ENCODE measurements around the gene TSEN2. TPM values are rescaled to one million over a fixed set of nuclear protein-coding genes. Genes with fewer than 3 reads are reported as not detected.
"Not testable (repeated sequence)": the region's sequence is repeated elsewhere in the genome, so short reads cannot be mapped to it uniquely, and the experiment has no call there.

Gene TSEN2
- polyA plus RNA-seq, 4 donors: 4.6 to 14.8 (median 8.5) TPM

DNA sequence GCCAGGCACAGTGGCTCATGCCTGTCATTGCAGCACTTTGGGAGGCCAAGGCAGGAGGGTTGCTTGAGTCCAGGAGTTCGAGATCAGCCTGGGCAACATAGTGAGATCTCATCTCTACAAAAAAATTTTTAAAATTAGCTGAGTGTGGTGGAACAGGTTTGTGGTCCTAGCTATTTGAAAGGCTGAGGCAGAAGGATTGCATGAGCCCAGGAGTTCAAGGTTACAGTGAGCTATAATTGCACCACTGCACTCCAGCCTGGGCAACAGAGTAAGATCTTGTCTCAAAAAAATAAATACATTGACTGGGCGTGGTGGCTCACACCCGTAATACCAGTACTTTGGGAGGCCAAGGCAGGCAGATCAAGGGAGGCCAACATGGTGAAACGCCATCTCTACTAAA is 26.9 kb upstream of the TSEN2 start:
- not testable (repeated sequence) for H3K27me3 ChIP-seq (ENCODE audit: control insufficient read depth in 3 of 3, insufficient read depth in 3 of 3, low read length in 3 of 3); H3K36me3 ChIP-seq (ENCODE audit: control insufficient read depth in 3 of 3, insufficient read depth in 2 of 3, low read depth in 1 of 3, low read length in 3 of 3); DNase-seq; H3K4me3 ChIP-seq (ENCODE audit: low read depth in 1 of 3, low read length in 3 of 3); H3K27ac ChIP-seq (ENCODE audit: low read depth in 1 of 3, low read length in 2 of 3); FAIRE-seq; H3K9me3 ChIP-seq (ENCODE audit: control insufficient read depth in 2 of 2, insufficient read depth in 1 of 2, low read depth in 1 of 2, low read length in 1 of 2)
- peaks cover 0 to 29% (median 2%) of the 10 kb centered on the region in 3 donors for H3K4me1 ChIP-seq (ENCODE audit: control insufficient read depth in 3 of 3, insufficient read depth in 2 of 3, low read depth in 1 of 3, low read length in 2 of 3)
- WGBS, 3 donors: 75 to 85% (median 80%) methylated on average over 4 of the region's 4 CpGs

DNA sequence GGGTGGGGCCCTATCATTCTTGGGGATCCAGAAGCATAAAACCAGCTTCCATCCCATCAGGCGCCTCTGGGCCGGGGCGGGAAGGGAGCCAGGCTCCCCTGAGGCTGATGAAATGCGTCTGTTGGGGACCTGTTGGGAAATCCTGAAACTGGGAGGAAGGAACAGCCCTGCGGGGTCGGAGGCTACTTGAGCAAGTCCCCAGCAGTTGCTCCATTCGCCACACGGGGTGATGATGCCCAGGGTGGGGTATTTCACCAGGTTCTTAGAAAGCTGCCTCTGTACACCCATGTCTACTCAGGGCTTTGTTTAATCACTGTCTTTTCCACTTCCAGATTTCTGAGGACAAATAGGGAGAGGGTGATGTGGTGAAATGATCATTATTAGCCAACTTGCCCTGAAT is 25.4 kb upstream of the TSEN2 start:
- Histone ChIP-seq H3K27ac (ENCODE audit: low read depth in 1 of 3, low read length in 2 of 3) (no peak overlapping the region), H3K4me3 (ENCODE audit: low read depth in 1 of 3, low read length in 3 of 3) (no peak overlapping the region), H3K9me3 (ENCODE audit: control insufficient read depth in 2 of 2, insufficient read depth in 1 of 2, low read depth in 1 of 2, low read length in 1 of 2) (no peaks in the 10 kb centered on the region), H3K27me3 (ENCODE audit: control insufficient read depth in 3 of 3, insufficient read depth in 3 of 3, low read length in 3 of 3) (no peaks in the 10 kb centered on the region), H3K4me1 (ENCODE audit: control insufficient read depth in 3 of 3, insufficient read depth in 2 of 3, low read depth in 1 of 3, low read length in 2 of 3) (peaks cover 0 to 38% (median 2%) of the 10 kb centered on the region in 3 donors), H3K36me3 (ENCODE audit: control insufficient read depth in 3 of 3, insufficient read depth in 2 of 3, low read depth in 1 of 3, low read length in 3 of 3) (no peaks in the 10 kb centered on the region)
- FAIRE-seq: no peak
- 81 to 83% (median 83%) methylated on average over 8 of the region's 8 CpGs for WGBS, 3 donors
- DNase-seq: no peak

DNA sequence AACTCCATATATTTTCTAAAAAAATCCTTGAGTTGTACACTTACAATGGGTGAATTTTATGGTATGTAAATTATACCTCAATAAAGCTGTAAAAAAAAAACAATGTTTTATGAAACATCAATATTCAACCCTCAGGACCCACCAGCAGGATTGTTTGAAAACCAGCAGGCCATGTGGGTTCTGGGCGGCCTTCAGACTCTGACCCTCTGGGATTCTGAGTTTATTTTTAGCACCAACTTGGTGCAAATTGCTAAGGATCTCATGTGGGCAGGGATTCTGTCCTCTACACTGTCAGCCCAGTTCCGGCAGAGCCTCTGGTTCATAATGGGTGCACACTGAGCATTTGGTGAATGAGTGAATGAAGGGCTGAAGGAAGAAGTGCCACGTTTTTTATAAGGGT is 24.2 kb upstream of the TSEN2 start:
- WGBS, 3 donors: 52 to 68% (median 62%) methylated on average over 3 of the region's 3 CpGs
- H3K4me1 ChIP-seq (ENCODE audit: control insufficient read depth in 3 of 3, insufficient read depth in 2 of 3, low read depth in 1 of 3, low read length in 2 of 3): peaks cover 0 to 40% (median 2%) of the 10 kb centered on the region in 3 donors

DNA sequence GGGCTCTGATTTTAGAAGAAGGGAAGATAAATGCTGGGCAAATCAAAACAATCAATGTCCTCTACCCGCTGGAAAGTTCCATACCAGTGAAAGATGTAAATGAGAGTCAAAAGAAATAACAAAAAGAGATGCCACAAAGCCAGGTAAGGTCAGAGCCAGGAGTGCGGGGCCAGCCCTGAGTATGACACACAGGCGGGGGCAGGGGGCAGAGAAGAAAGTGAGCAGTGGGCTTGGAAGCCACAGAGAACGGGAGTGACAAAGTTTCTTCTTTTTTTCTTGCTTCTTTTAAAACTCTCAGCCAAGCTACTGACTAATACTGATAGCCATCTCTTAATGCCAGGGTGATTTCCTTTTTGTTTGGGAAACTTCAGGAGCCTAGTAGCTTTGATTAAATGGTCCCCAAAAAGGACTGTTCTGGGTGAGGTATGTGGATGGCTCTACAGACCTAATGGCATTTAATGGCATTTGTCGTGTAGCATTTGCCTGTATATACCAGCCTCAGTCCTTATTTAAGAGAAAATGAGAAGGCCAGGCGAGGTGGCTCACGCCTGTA is 23.1 kb upstream of the TSEN2 start:
- 83 to 91% (median 87%) methylated on average over 7 of the region's 7 CpGs for WGBS, 3 donors
- FAIRE-seq: no peak

More for the DNA sequence above, 24.2 kb upstream of the TSEN2 start:
- H3K27me3 ChIP-seq (ENCODE audit: control insufficient read depth in 3 of 3, insufficient read depth in 3 of 3, low read length in 3 of 3): no peaks in the 10 kb centered on the region
- no peak for FAIRE-seq
- H3K9me3 ChIP-seq (ENCODE audit: control insufficient read depth in 2 of 2, insufficient read depth in 1 of 2, low read depth in 1 of 2, low read length in 1 of 2): no peaks in the 10 kb centered on the region
- H3K27ac ChIP-seq (ENCODE audit: low read depth in 1 of 3, low read length in 2 of 3): peak overlapping the region in 1 of 3 donors; percentile 21
- H3K36me3 ChIP-seq (ENCODE audit: control insufficient read depth in 3 of 3, insufficient read depth in 2 of 3, low read depth in 1 of 3, low read length in 3 of 3): no peaks in the 10 kb centered on the region
- peak in 1 of 2 donors; percentile 59 for DNase-seq
- H3K4me3 ChIP-seq (ENCODE audit: low read depth in 1 of 3, low read length in 3 of 3): no peak overlapping the region

DNA sequence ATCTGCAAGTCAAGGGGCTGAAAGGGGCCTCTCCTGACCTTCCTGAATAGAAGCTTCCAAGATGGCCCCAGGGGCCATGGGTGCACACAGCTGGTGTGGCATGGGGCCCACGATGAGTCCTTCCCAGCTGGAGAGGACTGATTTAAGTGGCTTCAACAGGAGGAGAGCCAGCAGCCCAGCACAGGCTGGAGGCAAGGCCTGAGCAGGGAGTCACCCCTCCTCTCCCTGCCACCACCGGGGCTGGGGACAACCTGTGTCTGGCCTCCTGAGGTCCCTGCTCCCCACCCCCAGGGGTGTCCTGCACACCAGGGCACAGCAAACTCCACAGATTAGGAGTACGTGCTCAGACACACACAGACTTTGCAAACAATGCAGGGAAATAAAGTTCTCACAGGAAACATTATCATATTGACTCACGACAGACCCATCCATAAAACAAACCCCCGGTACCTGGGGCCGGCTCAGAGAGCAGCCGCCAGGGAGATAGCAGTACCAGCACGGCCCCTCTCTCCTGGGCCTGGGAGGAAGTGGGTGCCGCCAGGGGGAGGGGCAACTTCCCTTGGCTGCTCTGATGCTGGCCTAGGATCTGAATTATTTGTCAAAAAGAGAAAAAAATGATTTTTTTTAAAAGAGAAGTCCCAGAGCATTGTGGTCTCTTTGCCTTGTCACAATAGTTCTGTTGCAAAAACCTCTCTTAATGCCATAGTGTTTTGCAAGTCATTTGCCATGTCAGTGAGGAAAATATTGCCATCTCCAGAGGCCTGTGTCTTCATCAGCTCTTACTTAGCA is 21.9 kb upstream of the TSEN2 start:
- no peaks in the 10 kb centered on the region for H3K36me3 ChIP-seq (ENCODE audit: control insufficient read depth in 3 of 3, insufficient read depth in 2 of 3, low read depth in 1 of 3, low read length in 3 of 3)
- DNase-seq (peak in 1 of 2 donors; percentile 74), FAIRE-seq (no peak)
- WGBS, 3 donors: 17 to 32% (median 27%) methylated on average over 9 of the region's 9 CpGs
- peak overlapping the region in 1 of 3 donors; percentile 57 for H3K27ac ChIP-seq (ENCODE audit: low read depth in 1 of 3, low read length in 2 of 3)
- no peak overlapping the region for H3K4me3 ChIP-seq (ENCODE audit: low read depth in 1 of 3, low read length in 3 of 3)
- peaks cover 0 to 40% (median 2%) of the 10 kb centered on the region in 3 donors for H3K4me1 ChIP-seq (ENCODE audit: control insufficient read depth in 3 of 3, insufficient read depth in 2 of 3, low read depth in 1 of 3, low read length in 2 of 3)
- H3K9me3 ChIP-seq (ENCODE audit: control insufficient read depth in 2 of 2, insufficient read depth in 1 of 2, low read depth in 1 of 2, low read length in 1 of 2): no peaks in the 10 kb centered on the region
- no peaks in the 10 kb centered on the region for H3K27me3 ChIP-seq (ENCODE audit: control insufficient read depth in 3 of 3, insufficient read depth in 3 of 3, low read length in 3 of 3)

More for the DNA sequence above, 23.1 kb upstream of the TSEN2 start:
- DNase-seq: no peak
- Histone ChIP-seq H3K4me1 (ENCODE audit: control insufficient read depth in 3 of 3, insufficient read depth in 2 of 3, low read depth in 1 of 3, low read length in 2 of 3) (peaks cover 0 to 40% (median 2%) of the 10 kb centered on the region in 3 donors), H3K27me3 (ENCODE audit: control insufficient read depth in 3 of 3, insufficient read depth in 3 of 3, low read length in 3 of 3) (no peaks in the 10 kb centered on the region), H3K36me3 (ENCODE audit: control insufficient read depth in 3 of 3, insufficient read depth in 2 of 3, low read depth in 1 of 3, low read length in 3 of 3) (no peaks in the 10 kb centered on the region), H3K9me3 (ENCODE audit: control insufficient read depth in 2 of 2, insufficient read depth in 1 of 2, low read depth in 1 of 2, low read length in 1 of 2) (no peaks in the 10 kb centered on the region), H3K4me3 (ENCODE audit: low read depth in 1 of 3, low read length in 3 of 3) (no peak overlapping the region), H3K27ac (ENCODE audit: low read depth in 1 of 3, low read length in 2 of 3) (peak overlapping the region in 1 of 3 donors; percentile 20)

DNA sequence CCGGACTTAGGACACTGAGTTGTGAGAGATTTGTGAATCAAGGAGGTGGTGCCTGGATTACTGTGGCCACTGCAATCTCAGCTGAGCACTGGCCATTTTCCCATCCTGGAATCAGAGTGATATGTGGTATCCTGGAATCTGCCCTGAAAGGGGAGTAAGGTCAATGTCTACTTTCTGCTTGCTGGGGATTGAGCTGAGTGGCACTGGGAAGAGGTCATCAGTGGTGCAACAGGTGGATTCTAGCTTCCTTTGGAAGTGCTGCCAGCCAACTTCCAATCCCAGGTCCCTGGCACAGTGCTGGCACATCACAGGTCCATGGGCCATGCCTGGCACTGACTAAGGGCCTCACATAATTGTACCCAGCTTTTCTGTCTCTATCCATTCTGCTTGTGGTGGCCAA is 20.6 kb upstream of the TSEN2 start:
- DNase-seq (no peak), FAIRE-seq (no peak)

DNA sequence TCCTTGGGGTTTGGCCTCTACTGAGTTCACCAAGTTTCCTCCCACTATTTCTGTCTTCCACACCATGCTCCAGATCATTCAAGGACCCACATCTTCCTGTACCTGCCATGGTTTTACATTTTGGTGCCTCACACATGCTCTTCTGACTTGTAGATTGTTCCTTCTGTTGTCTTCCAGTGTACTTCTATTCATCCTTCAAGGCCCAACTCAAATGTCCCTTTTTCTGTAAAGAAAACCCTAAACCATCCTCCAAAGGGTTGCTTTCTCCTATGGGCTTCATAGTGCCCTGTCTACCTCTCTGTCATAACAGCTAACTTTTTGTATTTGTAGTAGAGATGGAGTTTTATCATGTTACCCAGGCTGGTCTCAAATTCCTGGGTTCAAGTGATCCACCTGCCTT is 20.1 kb upstream of the TSEN2 start:
- peaks cover 0 to 33% (median 2%) of the 10 kb centered on the region in 3 donors for H3K4me1 ChIP-seq (ENCODE audit: control insufficient read depth in 3 of 3, insufficient read depth in 2 of 3, low read depth in 1 of 3, low read length in 2 of 3)
- FAIRE-seq (no peak), DNase-seq (no peak)
- H3K27me3 ChIP-seq (ENCODE audit: control insufficient read depth in 3 of 3, insufficient read depth in 3 of 3, low read length in 3 of 3): peaks cover 0 to 1% (median 0%) of the 10 kb centered on the region in 3 donors
- no peaks in the 10 kb centered on the region for H3K9me3 ChIP-seq (ENCODE audit: control insufficient read depth in 2 of 2, insufficient read depth in 1 of 2, low read depth in 1 of 2, low read length in 1 of 2)
- H3K36me3 ChIP-seq (ENCODE audit: control insufficient read depth in 3 of 3, insufficient read depth in 2 of 3, low read depth in 1 of 3, low read length in 3 of 3): no peaks in the 10 kb centered on the region
- no peak overlapping the region for H3K27ac ChIP-seq (ENCODE audit: low read depth in 1 of 3, low read length in 2 of 3)
- no peak overlapping the region for H3K4me3 ChIP-seq (ENCODE audit: low read depth in 1 of 3, low read length in 3 of 3)

More for the DNA sequence above, 20.6 kb upstream of the TSEN2 start:
- H3K9me3 ChIP-seq (ENCODE audit: control insufficient read depth in 2 of 2, insufficient read depth in 1 of 2, low read depth in 1 of 2, low read length in 1 of 2): no peaks in the 10 kb centered on the region
- H3K27me3 ChIP-seq (ENCODE audit: control insufficient read depth in 3 of 3, insufficient read depth in 3 of 3, low read length in 3 of 3): peaks cover 0 to 1% (median 0%) of the 10 kb centered on the region in 3 donors
- no peak overlapping the region for H3K27ac ChIP-seq (ENCODE audit: low read depth in 1 of 3, low read length in 2 of 3)
- no peak overlapping the region for H3K4me3 ChIP-seq (ENCODE audit: low read depth in 1 of 3, low read length in 3 of 3)
- WGBS, 3 donors: 93 to 97% (median 95%) methylated on average over 1 of the region's 1 CpG
- no peaks in the 10 kb centered on the region for H3K36me3 ChIP-seq (ENCODE audit: control insufficient read depth in 3 of 3, insufficient read depth in 2 of 3, low read depth in 1 of 3, low read length in 3 of 3)
- peaks cover 0 to 37% (median 2%) of the 10 kb centered on the region in 3 donors for H3K4me1 ChIP-seq (ENCODE audit: control insufficient read depth in 3 of 3, insufficient read depth in 2 of 3, low read depth in 1 of 3, low read length in 2 of 3)

DNA sequence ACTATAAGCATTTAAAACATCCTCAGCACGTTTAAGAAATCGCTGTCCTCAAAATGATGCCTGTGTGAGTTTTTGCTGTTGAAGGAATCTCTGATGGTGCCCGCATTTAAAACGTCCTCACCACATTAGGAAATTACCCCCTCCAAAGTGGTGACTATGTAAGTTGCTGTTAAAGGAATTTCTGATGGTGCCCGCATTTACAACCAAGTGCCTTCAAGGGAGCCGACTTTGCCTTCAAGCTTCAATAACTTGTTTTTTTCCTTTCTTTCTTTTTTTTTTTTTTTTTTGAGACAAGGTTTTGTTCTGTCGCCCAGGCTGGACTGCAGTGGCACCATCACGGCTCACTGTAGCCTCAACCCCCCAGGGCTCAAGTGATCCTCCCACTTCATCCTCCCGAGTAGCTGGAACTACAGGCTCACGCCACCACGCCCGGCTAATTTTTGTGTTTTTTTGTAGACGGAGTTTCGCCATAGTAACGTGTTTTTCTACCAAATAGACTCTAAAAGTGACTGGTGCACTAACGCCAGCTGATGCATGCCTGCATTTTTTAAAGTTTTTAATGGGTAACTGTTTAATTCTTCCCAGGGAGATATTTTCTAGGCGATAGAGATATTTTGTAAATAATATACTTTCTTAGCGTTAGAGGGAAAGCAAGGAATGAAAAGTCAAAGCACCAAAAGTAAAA is 19.0 kb upstream of the TSEN2 start:
- FAIRE-seq (no peak), DNase-seq (no peak)
- Histone ChIP-seq H3K9me3 (ENCODE audit: control insufficient read depth in 2 of 2, insufficient read depth in 1 of 2, low read depth in 1 of 2, low read length in 1 of 2) (no peaks in the 10 kb centered on the region), H3K4me1 (ENCODE audit: control insufficient read depth in 3 of 3, insufficient read depth in 2 of 3, low read depth in 1 of 3, low read length in 2 of 3) (peaks cover 0 to 31% (median 0%) of the 10 kb centered on the region in 3 donors), H3K27me3 (ENCODE audit: control insufficient read depth in 3 of 3, insufficient read depth in 3 of 3, low read length in 3 of 3) (peaks cover 0 to 1% (median 0%) of the 10 kb centered on the region in 3 donors), H3K36me3 (ENCODE audit: control insufficient read depth in 3 of 3, insufficient read depth in 2 of 3, low read depth in 1 of 3, low read length in 3 of 3) (no peaks in the 10 kb centered on the region), H3K27ac (ENCODE audit: low read depth in 1 of 3, low read length in 2 of 3) (no peak overlapping the region), H3K4me3 (ENCODE audit: low read depth in 1 of 3, low read length in 3 of 3) (no peak overlapping the region)
- 87 to 94% (median 89%) methylated on average over 18 of the region's 18 CpGs for WGBS, 3 donors

Measured in small intestine (tissue), 7 donors.